ENCODE measurements around the gene DPP9. TPM values are rescaled to one million over a fixed set of nuclear protein-coding genes. Genes with fewer than 3 reads are reported as not detected.
"Not testable (repeated sequence)": the region's sequence is repeated elsewhere in the genome, so short reads cannot be mapped to it uniquely, and the experiment has no call there.

The DPP9 gene
- total RNA-seq, 1 donor from 2014 or later: 37.1 TPM

- no peaks in the 10 kb centered on the region for H3K27me3 Mint-ChIP-seq (ENCODE audit: low read depth)
- no peak overlapping the region for H3K4me3 Mint-ChIP-seq
- H3K9me3 Mint-ChIP-seq: no peaks in the 10 kb centered on the region
- DNase-seq (ENCODE audit: low spot score in 2 of 2, unreplicated experiment in 2 of 2): no peak
- peaks cover 23% of the 10 kb centered on the region for H3K36me3 Mint-ChIP-seq
- TF ChIP-seq, protein P1, sequence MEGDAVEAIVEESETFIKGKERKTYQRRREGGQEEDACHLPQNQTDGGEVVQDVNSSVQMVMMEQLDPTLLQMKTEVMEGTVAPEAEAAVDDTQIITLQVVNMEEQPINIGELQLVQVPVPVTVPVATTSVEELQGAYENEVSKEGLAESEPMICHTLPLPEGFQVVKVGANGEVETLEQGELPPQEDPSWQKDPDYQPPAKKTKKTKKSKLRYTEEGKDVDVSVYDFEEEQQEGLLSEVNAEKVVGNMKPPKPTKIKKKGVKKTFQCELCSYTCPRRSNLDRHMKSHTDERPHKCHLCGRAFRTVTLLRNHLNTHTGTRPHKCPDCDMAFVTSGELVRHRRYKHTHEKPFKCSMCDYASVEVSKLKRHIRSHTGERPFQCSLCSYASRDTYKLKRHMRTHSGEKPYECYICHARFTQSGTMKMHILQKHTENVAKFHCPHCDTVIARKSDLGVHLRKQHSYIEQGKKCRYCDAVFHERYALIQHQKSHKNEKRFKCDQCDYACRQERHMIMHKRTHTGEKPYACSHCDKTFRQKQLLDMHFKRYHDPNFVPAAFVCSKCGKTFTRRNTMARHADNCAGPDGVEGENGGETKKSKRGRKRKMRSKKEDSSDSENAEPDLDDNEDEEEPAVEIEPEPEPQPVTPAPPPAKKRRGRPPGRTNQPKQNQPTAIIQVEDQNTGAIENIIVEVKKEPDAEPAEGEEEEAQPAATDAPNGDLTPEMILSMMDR (IDR thresholded peaks at IDR 0.05; ENCODE audit: unreplicated experiment): no peak
- no peak overlapping the region for H3K27ac Mint-ChIP-seq
- H3K4me1 Mint-ChIP-seq: peaks cover 15% of the 10 kb centered on the region
Observed at GRCh38 chr19:4717966-4718701, 5.5 kb downstream of the DPP9 start.

GRCh38 chr19:4717191-4717965 lies 6.3 kb downstream of the DPP9 start:
- H3K4me3 Mint-ChIP-seq: no peak overlapping the region
- H3K4me1 Mint-ChIP-seq: peaks cover 7% of the 10 kb centered on the region
- peaks cover 25% of the 10 kb centered on the region for H3K36me3 Mint-ChIP-seq
- no peak for DNase-seq (ENCODE audit: low spot score in 2 of 2, unreplicated experiment in 2 of 2)
- TF ChIP-seq, protein P1 (IDR thresholded peaks at IDR 0.05; ENCODE audit: unreplicated experiment): no peak
- no peaks in the 10 kb centered on the region for H3K27me3 Mint-ChIP-seq (ENCODE audit: low read depth)
- H3K9me3 Mint-ChIP-seq: no peaks in the 10 kb centered on the region
- peak overlapping the region; percentile 21 for H3K27ac Mint-ChIP-seq

GRCh38 chr19:4715529-4716221 lies 8.0 kb downstream of the DPP9 start:
- Mint-ChIP-seq H3K4me3 (no peak overlapping the region), H3K27ac (no peak overlapping the region), H3K9me3 (no peaks in the 10 kb centered on the region), H3K4me1 (no peaks in the 10 kb centered on the region), H3K36me3 (peaks cover 33% of the 10 kb centered on the region), H3K27me3 (ENCODE audit: low read depth) (no peaks in the 10 kb centered on the region)
- TF ChIP-seq, protein P1 (IDR thresholded peaks at IDR 0.05; ENCODE audit: unreplicated experiment): no peak
- DNase-seq (ENCODE audit: low spot score in 2 of 2, unreplicated experiment in 2 of 2): no peak

GRCh38 chr19:4715178-4715528 lies 8.5 kb downstream of the DPP9 start:
- H3K9me3 Mint-ChIP-seq; H3K27ac Mint-ChIP-seq; DNase-seq (ENCODE audit: low spot score in 2 of 2, unreplicated experiment in 2 of 2); H3K4me1 Mint-ChIP-seq; H3K27me3 Mint-ChIP-seq (ENCODE audit: low read depth); H3K4me3 Mint-ChIP-seq: not testable (repeated sequence)
- H3K36me3 Mint-ChIP-seq: peaks cover 29% of the 10 kb centered on the region

- DNase-seq (ENCODE audit: low spot score in 2 of 2, unreplicated experiment in 2 of 2): no peak
- Mint-ChIP-seq H3K4me3 (no peak overlapping the region), H3K9me3 (no peaks in the 10 kb centered on the region), H3K27me3 (ENCODE audit: low read depth) (no peaks in the 10 kb centered on the region), H3K27ac (no peak overlapping the region), H3K4me1 (no peaks in the 10 kb centered on the region), H3K36me3 (peaks cover 29% of the 10 kb centered on the region)
- TF ChIP-seq, protein P1 (IDR thresholded peaks at IDR 0.05; ENCODE audit: unreplicated experiment): no peak
Observed at GRCh38 chr19:4714016-4714415, 9.6 kb downstream of the DPP9 start.
